Occipital lobe (tissue), 2 donors: Measurements from ENCODE around the gene PLOD3. TPM values are rescaled to one million over a fixed set of nuclear protein-coding genes. Genes with fewer than 3 reads are reported as not detected.

Source experiments
- DNase-seq: peaks from one replicate; lab custom pipeline; 2025; lab: John Stamatoyannopoulos, UW
- total RNA-seq: library from RNA; depleted of rRNA; stranded (reverse); fragments of >200 nt; gene quantifications from one replicate; pipeline ENCODE4 v1.2.3, GENCODE V29; 2014

The PLOD3 gene
- total RNA-seq, 1 donor from 2014 or later: 10.5 TPM

- peak; percentile 11 for DNase-seq
Observed at GRCh38 chr7:101185258-101185839, 32.0 kb downstream of the PLOD3 start.

DNA sequence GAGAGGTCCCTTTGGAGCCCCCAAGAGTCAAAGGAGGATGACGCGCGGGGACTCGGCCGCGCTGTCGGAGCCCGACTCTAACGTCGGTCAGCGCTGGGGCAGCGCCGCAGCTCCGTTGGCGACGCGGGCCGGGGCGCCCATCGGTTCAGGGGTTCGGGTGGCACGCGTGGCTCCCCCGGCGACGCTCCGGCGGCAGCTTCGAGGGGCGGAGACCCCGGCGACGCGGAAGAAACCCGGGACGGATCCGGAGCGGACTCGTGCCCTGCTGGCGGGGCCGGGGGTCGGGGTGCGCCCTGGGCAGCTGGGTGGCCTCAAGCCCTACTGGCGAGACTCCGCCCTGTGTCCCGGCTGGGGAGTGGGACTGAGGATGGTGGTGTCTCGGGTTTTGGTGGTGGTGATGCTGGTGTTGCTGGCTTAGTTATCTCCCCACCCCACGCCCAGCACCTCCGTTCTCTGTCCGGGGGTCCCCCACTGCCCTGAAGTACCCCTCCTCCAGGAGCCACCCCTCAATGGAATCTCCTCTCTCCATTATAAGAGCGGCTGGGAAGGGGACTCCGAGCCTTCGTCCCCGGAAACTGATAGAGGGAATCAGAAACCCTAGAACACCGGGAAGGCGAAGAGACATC, 37.1 kb downstream of the PLOD3 start, which contains the start of gene NAT16:
TSS of gene NAT16 (minus strand) at position 164 of the 626 bp plus-strand sequence. CDS start 5,486 bp downstream, outside the sequence.
- no peak for DNase-seq

GRCh38 chr7:101179713-101180112, 37.7 kb downstream of the PLOD3 start:
- no peak for DNase-seq

- no peak for DNase-seq
Observed at GRCh38 chr7:101179117-101179516, 38.3 kb downstream of the PLOD3 start.

- DNase-seq: no peak
Observed at GRCh38 chr7:101177644-101178043, 39.7 kb downstream of the PLOD3 start.

- DNase-seq: no peak
Observed at GRCh38 chr7:101175664-101176063, 41.7 kb downstream of the PLOD3 start.

DNA sequence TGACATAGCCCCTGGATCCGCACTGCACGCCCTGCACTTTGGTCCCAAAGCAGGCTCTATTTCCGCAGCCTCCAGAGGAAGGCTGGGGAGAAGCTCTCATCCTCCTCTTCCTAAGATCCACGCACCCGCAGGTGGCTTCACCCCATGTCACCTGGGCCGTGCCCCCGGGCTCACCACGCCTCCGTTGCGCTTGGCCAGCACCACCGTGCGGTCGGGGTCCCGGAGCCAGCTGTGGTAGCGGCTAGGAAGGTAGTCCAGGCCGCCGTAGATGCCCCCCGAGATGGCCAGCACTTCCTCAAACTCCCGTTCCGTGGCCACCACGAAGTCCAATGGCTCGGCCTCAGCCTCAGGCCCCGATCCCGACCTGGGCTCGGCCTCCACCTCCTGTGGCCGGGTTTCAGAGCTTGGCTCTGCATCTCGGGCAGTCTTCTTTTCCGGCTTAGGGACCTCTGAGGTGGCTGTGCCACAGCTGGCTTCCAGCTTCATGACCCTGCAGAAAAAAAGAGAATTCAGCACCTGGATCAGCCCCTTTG, 43.0 kb downstream of the PLOD3 start:
- no peak for DNase-seq

DNA sequence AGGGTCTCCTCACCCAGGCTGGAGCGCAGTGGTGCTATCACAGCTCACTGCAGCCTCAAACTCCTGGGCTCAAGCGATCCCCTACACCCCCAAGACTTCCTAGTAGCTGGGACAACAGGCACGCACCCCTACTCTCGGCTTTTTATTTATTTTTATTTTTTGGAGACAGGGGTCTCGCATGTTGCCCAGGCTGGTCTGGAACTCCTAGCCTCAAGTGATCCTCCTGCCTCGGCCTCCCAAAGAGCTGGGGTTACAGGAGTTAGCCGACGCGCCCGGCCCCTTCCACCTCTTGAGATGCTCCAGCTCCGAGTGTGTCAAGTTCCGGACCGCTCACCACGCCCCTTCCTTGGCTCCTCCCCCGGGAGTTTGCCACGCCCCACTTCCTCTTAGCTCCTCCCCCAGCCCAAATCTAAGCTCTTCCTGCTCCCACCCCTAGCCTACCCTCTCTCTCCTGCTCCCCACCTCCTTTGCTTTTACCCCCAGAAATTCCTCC, 43.6 kb downstream of the PLOD3 start:
- no peak for DNase-seq

- DNase-seq: no peak
Observed at GRCh38 chr7:101172854-101173751, 44.3 kb downstream of the PLOD3 start.

- no peak for DNase-seq
Observed at GRCh38 chr7:101172005-101172853, 45.2 kb downstream of the PLOD3 start.

GRCh38 chr7:101171442-101171837, 45.9 kb downstream of the PLOD3 start:
- no peak for DNase-seq

GRCh38 chr7:101170617-101171441, 46.6 kb downstream of the PLOD3 start:
- DNase-seq: no peak

- DNase-seq: peak; percentile 59
Observed at GRCh38 chr7:101169838-101170551, 47.4 kb downstream of the PLOD3 start.

GRCh38 chr7:101169110-101169837, 48.1 kb downstream of the PLOD3 start:
- DNase-seq: no peak

GRCh38 chr7:101168412-101169049, 48.9 kb downstream of the PLOD3 start:
- DNase-seq: no peak

GRCh38 chr7:101167645-101168411, 49.6 kb downstream of the PLOD3 start:
- no peak for DNase-seq

- no peak for DNase-seq
Observed at GRCh38 chr7:101166909-101167644, 50.3 kb downstream of the PLOD3 start.
